ENCODE results near the gene CRTAC1.

Gene CRTAC1

GRCh38 chr10:97816609-97817008 lies 213.8 kb downstream of the CRTAC1 start:
- DNase-seq (ENCODE audit: low read depth): no peak
- TF ChIP-seq CTCF (IDR thresholded peaks at IDR 0.05; ENCODE audit: insufficient read depth, low read depth, low read length, missing control alignments): no peak
- H3K4me3 ChIP-seq (ENCODE audit: low read depth, low read length): no peak overlapping the region
